ENCODE measurements around the gene CEP350. TPM values are rescaled to one million over a fixed set of nuclear protein-coding genes. Genes with fewer than 3 reads are reported as not detected.
"Not testable (repeated sequence)": the region's sequence is repeated elsewhere in the genome, so short reads cannot be mapped to it uniquely, and the experiment has no call there.

Gene CEP350
- total RNA-seq, 1 experiment from 2014 or later = 32.7 TPM

GRCh38 chr1:179935909-179936496 lies 18.6 kb upstream of the CEP350 start:
- in situ Hi-C loops (cut with HindIII; ENCODE audit: low pct_unique_long_range_greater_than_20kb, low sequenced_read_pairs) = no loop called here
- DNase-seq (ENCODE audit: low read depth) = no peak

DNA sequence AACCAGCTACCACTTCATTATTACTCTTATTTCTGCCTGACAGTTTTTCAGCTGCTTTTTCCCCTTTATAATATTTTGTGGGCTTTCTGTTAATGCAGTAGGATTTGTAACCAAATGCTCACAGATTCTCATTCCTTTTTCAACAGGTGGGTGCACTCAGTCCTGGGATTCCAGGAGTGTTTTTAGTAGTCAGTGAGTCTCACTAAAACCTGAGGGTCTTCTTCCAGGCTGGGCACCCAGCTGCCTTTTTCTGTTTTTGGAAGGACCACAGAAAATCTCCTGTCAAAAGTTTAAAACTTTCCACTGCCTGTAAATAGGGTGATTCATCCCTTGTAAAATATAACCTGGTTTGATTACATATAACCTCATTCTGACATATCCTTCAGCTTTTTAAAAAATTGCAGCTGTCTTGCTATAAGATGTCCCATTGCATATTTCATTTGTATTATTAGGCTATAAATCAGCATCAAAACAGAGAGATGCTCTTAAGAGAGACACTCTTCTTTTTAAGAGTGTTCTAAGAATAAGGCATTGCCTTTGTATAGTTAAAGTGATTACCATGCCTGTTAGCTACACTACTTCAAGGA lies 16.8 kb upstream of the CEP350 start:
- in situ Hi-C loops (cut with HindIII; ENCODE audit: low pct_unique_long_range_greater_than_20kb, low sequenced_read_pairs) = no loop called here
- DNase-seq (ENCODE audit: low read depth) = no peak

DNA sequence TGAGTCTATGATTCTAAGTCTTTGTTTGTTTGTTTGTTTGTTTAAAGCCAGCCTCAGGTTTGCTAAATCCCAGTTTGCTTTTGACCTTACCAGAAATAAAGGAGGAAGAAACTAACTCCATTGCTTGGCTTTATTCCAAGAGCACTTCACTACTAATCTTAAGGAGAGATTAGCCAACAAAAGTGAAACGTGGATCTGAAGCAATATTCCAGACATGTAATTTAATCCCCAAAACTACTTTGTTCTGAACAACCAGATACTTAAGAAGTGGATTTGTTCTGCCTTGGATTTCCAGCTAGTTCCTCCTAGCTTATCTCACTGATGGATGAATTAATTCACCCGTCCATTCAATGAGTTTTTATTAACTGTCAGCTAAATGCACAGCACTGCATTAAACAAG lies 15.9 kb upstream of the CEP350 start:
- in situ Hi-C loops (cut with HindIII; ENCODE audit: low pct_unique_long_range_greater_than_20kb, low sequenced_read_pairs) = no loop called here
- DNase-seq (ENCODE audit: low read depth) = no peak

GRCh38 chr1:179939941-179940340 lies 14.7 kb upstream of the CEP350 start:
- no peak for DNase-seq (ENCODE audit: low read depth)
- in situ Hi-C loops (cut with HindIII; ENCODE audit: low pct_unique_long_range_greater_than_20kb, low sequenced_read_pairs) = no loop called here

- in situ Hi-C loops (cut with HindIII; ENCODE audit: low pct_unique_long_range_greater_than_20kb, low sequenced_read_pairs) = no loop called here
- no peak for DNase-seq (ENCODE audit: low read depth)
These were observed 13.2 kb upstream of the CEP350 start for GRCh38 chr1:179941454-179941853.

DNA sequence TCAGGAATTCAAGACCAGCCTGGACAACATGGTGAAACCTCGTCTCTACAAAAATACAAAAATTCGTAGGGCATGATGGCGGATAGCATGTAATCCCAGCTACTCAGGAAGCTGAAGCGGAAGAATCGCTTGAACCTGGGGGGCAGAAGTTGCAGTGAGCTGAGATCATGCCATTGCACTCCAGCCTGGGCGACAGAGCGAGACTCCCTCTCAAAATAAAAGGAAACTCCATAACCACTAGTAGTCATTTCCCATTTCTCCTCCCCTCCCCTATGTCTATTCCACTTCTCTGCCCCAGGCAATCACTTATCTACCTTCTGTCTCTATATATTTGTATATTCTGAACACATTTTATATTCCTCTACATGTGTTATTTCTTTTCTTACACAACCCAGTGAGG lies 4.0 kb upstream of the CEP350 start:
- no peak for DNase-seq (ENCODE audit: low read depth)
- in situ Hi-C loops (cut with HindIII; ENCODE audit: low pct_unique_long_range_greater_than_20kb, low sequenced_read_pairs) = no loop called here

DNA sequence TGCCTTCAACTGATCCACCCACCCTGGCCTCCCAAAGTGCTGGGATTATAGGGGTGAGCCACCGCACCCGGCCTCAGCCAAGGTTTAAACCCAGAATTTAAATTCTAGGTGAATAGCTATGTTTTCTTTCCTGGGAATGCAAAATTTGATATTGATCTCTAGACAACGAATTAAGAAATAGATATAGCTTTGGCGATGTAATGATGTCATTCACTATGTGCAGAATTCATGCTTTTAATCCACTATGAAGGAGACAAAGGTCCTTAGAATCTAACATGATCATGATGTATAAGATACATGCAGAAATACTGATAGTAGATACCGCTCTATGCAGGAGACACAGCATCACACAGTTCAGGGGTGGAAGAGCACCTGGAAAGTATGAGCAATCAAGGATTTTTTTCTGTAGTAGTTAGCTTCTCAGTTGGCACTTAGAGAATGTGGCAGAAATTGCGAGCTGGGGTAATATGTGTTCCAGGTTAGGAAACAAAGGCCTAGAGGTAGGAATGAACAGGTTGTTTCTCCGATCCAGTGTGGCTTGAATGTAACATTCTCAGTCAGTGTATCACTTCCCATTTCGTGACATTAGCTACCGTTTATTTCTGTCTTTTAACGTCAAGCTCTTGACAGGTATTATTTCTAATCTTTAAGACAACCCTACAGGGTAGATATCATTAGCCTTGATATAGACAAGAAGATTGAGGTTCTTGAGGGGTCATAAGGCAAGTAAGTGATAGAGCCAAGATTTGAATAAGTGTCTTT lies 3.0 kb upstream of the CEP350 start:
- in situ Hi-C loops (cut with HindIII; ENCODE audit: low pct_unique_long_range_greater_than_20kb, low sequenced_read_pairs) = no loop called here
- DNase-seq (ENCODE audit: low read depth) = no peak

GRCh38 chr1:179952186-179952585 lies 2.4 kb upstream of the CEP350 start:
- in situ Hi-C loops (cut with HindIII; ENCODE audit: low pct_unique_long_range_greater_than_20kb, low sequenced_read_pairs) = no loop called here

GRCh38 chr1:179953974-179954492 lies 577 bp upstream of the CEP350 start:
- in situ Hi-C loops (cut with HindIII; ENCODE audit: low pct_unique_long_range_greater_than_20kb, low sequenced_read_pairs) = no loop called here
- DNase-seq (ENCODE audit: low read depth) = no peak

More at GRCh38 chr1:179952186-179952585, 2.4 kb upstream of the CEP350 start:
- DNase-seq (ENCODE audit: low read depth) = no peak

GRCh38 chr1:179955287-179955680 lies 674 bp downstream of the CEP350 start:
- in situ Hi-C loops (cut with HindIII; ENCODE audit: low pct_unique_long_range_greater_than_20kb, low sequenced_read_pairs) = no loop called here
- no peak for DNase-seq (ENCODE audit: low read depth)

DNA sequence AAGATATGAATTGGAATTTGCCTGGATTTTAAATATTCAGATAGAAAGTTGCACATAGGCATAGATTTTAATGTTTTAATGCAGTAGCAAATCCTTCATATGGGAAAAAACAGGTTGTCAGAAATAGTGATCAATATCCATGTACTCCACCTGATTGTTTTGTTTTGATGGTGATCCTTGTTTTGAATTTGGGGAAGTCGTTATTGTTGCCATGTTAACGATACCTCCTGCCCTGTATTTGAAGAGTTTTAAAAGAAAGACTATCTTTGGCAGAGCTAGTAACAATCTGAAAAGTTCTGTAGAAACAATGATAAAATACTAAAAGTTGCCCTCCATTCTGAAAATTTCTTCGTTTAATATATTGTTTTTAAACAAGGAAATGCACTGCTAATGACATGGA lies 1.1 kb downstream of the CEP350 start:
- no peak for DNase-seq (ENCODE audit: low read depth)
- in situ Hi-C loops (cut with HindIII; ENCODE audit: low pct_unique_long_range_greater_than_20kb, low sequenced_read_pairs) = no loop called here

DNA sequence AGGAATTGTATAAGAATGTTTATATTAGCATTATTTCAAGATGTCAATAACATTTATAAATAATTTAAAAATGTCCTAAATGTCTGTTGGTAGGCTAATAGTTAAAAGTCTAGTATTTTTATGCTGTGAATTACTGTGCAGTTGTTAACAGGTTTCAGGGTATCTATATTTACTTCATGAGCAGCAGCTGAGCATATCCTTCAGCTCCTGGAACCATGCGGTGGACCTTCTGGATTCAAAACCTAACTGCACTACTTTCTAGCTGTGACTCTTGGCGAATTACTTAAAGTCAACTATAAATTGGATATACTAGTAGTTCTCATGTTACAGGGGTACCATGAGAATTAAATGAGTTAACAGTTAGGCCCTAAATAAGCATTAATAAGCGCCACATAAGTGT lies 3.7 kb downstream of the CEP350 start:
- DNase-seq (ENCODE audit: low read depth) = no peak
- in situ Hi-C loops (cut with HindIII; ENCODE audit: low pct_unique_long_range_greater_than_20kb, low sequenced_read_pairs) = no loop called here

DNA sequence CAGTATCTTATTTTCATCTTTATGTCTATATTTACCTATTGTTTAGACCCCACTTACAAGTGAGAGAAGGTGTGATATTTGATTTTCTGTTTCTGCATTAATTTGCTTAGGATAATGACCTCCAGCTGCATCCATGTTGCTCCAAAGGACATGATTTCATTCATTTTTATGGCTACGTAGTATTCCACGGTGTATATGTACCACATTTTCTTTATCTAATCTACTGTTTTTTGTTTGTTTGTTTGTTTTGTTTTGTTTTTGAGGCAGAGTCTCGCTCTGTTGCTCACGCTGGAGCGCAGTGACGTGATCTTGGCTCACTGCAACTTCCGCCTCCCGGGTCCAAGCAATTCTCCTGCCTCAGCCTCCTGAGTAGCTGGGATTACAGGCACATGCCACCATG lies 7.6 kb downstream of the CEP350 start:
- in situ Hi-C loops (cut with HindIII; ENCODE audit: low pct_unique_long_range_greater_than_20kb, low sequenced_read_pairs) = not testable (repeated sequence)

DNA sequence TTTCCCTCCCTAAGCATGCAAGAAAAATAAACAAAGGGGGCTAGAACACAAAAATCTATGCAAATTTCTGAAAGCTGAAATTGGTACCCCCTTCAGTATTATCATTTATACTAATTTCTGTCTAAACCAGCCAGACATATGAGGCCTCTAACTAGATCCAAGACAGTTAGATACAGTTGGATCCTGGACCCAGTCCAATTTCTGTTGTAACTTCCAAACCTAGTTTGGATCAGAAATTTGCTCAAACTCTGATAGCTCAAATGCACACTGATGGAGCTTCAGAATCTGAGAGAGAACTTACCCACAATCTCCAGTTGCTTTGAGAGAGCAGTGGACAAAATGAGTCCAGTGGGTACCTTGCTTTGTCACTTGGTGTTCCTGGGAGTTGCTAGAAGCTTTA lies 11.9 kb downstream of the CEP350 start:
- DNase-seq (ENCODE audit: low read depth) = no peak
- in situ Hi-C loops (cut with HindIII; ENCODE audit: low pct_unique_long_range_greater_than_20kb, low sequenced_read_pairs) = no loop called here

More for the DNA sequence above, 7.6 kb downstream of the CEP350 start:
- not testable (repeated sequence) for DNase-seq (ENCODE audit: low read depth)

- in situ Hi-C loops (cut with HindIII; ENCODE audit: low pct_unique_long_range_greater_than_20kb, low sequenced_read_pairs) = no loop called here
- DNase-seq (ENCODE audit: low read depth) = no peak
These were observed 13.8 kb downstream of the CEP350 start for GRCh38 chr1:179968284-179968993.

DNA sequence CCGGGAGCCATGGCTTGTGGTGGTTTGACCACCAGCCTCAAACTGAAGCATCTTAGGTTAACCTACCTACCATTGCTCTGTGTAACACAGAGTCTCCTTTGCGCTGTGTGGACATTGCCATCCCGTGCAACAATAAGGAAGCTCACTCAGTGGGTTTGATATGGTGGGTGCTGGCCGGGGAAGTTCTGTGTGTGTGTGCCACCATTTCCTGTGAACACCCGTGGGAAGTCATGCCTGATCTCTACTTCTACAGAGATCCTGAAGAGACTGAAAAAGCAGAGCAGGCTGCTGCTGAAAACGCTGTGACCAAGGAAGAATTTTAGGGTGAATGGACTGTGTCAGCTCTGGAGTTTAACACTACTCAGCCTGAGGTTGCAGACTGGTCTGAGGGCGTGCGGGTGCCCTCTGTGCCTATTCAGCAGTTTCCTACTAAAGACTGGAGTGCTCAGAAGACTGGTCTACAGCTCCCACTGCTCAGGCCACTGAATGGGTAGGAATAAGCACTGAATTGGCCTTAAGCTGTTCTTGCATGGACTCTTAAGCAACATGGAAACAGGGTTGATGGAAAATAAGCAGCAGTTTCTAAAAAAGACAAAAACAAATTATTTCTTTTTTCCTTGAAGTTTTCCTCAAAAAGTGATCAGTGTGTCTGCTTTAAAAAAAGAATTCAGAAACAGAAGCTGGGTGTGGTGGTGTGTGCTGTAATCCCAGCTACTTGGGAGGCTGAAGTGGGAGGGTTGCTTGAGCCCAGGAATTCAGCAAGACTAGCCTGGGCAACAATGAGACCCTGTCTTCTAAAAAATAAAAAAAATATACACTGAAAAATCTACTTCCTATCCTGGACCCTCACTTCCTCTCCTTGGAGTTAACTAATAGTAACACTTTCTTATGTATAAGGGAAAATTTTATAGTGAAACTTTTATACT lies 14.6 kb downstream of the CEP350 start:
- no peak for DNase-seq (ENCODE audit: low read depth)
- in situ Hi-C loops (cut with HindIII; ENCODE audit: low pct_unique_long_range_greater_than_20kb, low sequenced_read_pairs) = no loop called here

DNA sequence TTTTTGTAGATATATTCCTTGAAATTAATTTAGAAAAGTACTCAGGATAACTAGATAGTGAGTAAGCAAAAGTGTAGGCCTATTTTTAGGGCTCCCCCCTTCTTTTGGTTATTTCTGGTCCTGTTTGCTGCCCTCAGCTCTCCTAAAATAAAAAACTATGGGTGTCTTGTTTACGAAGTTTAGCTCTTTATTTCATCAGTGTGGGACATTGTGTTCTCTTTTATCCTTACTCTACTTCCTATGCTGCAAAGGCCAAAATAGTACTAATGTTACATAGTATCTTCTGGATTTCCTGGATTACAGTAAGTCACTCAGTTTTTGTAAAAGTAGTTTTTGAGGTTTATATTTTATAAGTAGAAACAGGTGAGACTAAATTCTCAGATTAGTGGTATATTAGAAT lies 15.4 kb downstream of the CEP350 start:
- in situ Hi-C loops (cut with HindIII; ENCODE audit: low pct_unique_long_range_greater_than_20kb, low sequenced_read_pairs) = no loop called here
- DNase-seq (ENCODE audit: low read depth) = no peak
